Measurements from ENCODE around the gene FAM193A.

- TF ChIP-seq SIN3A (IDR thresholded peaks at IDR 0.05; ENCODE audit: borderline replicate concordance, insufficient read depth, low read length) = no peak
- no peak for TF ChIP-seq POLR2AphosphoS5 (IDR thresholded peaks at IDR 0.05; ENCODE audit: low read depth, low read length)
Observed at GRCh38 chr4:2754848-2755819, 218.7 kb downstream of the FAM193A start.
